ENCODE data around the gene FAAP20.
A peak's percentile ranks its signal among the peaks of the same experiment; 100 is the strongest.

The FAAP20 gene

GRCh38 chr1:2209400-2210083 lies 15.0 kb upstream of the FAAP20 start:
- Histone ChIP-seq H3K9ac (ENCODE audit: low read length) (peak overlapping the region; percentile 90), H3K4me2 (ENCODE audit: low read length, poor library complexity, severe bottlenecking) (no peak overlapping the region), H2BK12ac (ENCODE audit: low read length in 2 of 2) (peak overlapping the region in 1 of 2 experiments; percentile 10), H4K91ac (ENCODE audit: low read length) (no peak overlapping the region), H3K18ac (ENCODE audit: low read depth in 1 of 2, low read length in 2 of 2) (no peak overlapping the region), H3K14ac (ENCODE audit: low read length in 2 of 2) (no peak overlapping the region), H2BK5ac (ENCODE audit: low read depth, low read length, poor library complexity, severe bottlenecking) (no peak overlapping the region), H2BK15ac (ENCODE audit: low read depth, poor library complexity, severe bottlenecking) (no peak overlapping the region), H2AFZ (ENCODE audit: low read depth, low read length) (no peak overlapping the region), H3K27ac (ENCODE audit: low read length, poor library complexity, severe bottlenecking) (peak overlapping the region; percentile 11), H3K4me1 (ENCODE audit: control insufficient read depth, insufficient read depth, low read depth, low read length) (peaks cover 75% of the 10 kb centered on the region), H2AK5ac (ENCODE audit: low read length, severe bottlenecking) (peak overlapping the region; percentile 76), H3K23ac (ENCODE audit: low read length in 2 of 2) (no peak overlapping the region), H3K79me1 (replicated peaks; ENCODE audit: low read length, poor library complexity, severe bottlenecking) (peaks cover 6% of the 10 kb centered on the region), H3K4me3 (ENCODE audit: insufficient read depth in 1 of 2, low read depth in 1 of 2, low read length in 2 of 2) (peak overlapping the region in 1 of 2 experiments; percentile 76), H4K8ac (ENCODE audit: low read length) (no peak overlapping the region), H3K36me3 (ENCODE audit: control insufficient read depth in 1 of 2, insufficient read depth in 2 of 2, low read depth in 1 of 2, low read length in 2 of 2) (no peaks in the 10 kb centered on the region), H3K9me3 (ENCODE audit: control insufficient read depth, low read length) (no peaks in the 10 kb centered on the region), H3K27me3 (ENCODE audit: control insufficient read depth in 1 of 2, insufficient read depth in 1 of 2, low read length in 2 of 2) (no peaks in the 10 kb centered on the region), H2BK120ac (ENCODE audit: low read depth, low read length) (no peak overlapping the region), H3K4ac (ENCODE audit: low read depth in 1 of 2, low read length in 2 of 2) (no peak overlapping the region)
- no peak for DNase-seq
- WGBS, result 82% methylated on average over 18 of the region's 18 CpGs

- WGBS, result 83% methylated on average over 24 of the region's 24 CpGs
- Histone ChIP-seq H3K9me3 (ENCODE audit: control insufficient read depth, low read length) (no peaks in the 10 kb centered on the region), H2BK5ac (ENCODE audit: low read depth, low read length, poor library complexity, severe bottlenecking) (peak overlapping the region; percentile 82)
These were observed 14.0 kb upstream of the FAAP20 start for GRCh38 chr1:2208309-2209239.

GRCh38 chr1:2206813-2207487 lies 12.4 kb upstream of the FAAP20 start:
- peaks cover 6% of the 10 kb centered on the region for H3K79me1 ChIP-seq (replicated peaks; ENCODE audit: low read length, poor library complexity, severe bottlenecking)

More at GRCh38 chr1:2208309-2209239, 14.0 kb upstream of the FAAP20 start:
- peak; percentile 48 for DNase-seq
- no peaks in the 10 kb centered on the region for H3K36me3 ChIP-seq (ENCODE audit: control insufficient read depth in 1 of 2, insufficient read depth in 2 of 2, low read depth in 1 of 2, low read length in 2 of 2)
- no peak overlapping the region for H4K91ac ChIP-seq (ENCODE audit: low read length)
- peak overlapping the region in 1 of 2 experiments; percentile 20 for H3K4ac ChIP-seq (ENCODE audit: low read depth in 1 of 2, low read length in 2 of 2)
- no peak overlapping the region for H3K23ac ChIP-seq (ENCODE audit: low read length in 2 of 2)
- peak overlapping the region in 1 of 2 experiments; percentile 76 for H3K4me3 ChIP-seq (ENCODE audit: insufficient read depth in 1 of 2, low read depth in 1 of 2, low read length in 2 of 2)
- H3K27me3 ChIP-seq (ENCODE audit: control insufficient read depth in 1 of 2, insufficient read depth in 1 of 2, low read length in 2 of 2), result no peaks in the 10 kb centered on the region
- peak overlapping the region in 1 of 2 experiments; percentile 18 for H2BK12ac ChIP-seq (ENCODE audit: low read length in 2 of 2)
- H3K79me1 ChIP-seq (replicated peaks; ENCODE audit: low read length, poor library complexity, severe bottlenecking), result peaks cover 6% of the 10 kb centered on the region
- H2BK15ac ChIP-seq (ENCODE audit: low read depth, poor library complexity, severe bottlenecking), result peak overlapping the region; percentile 2
- H3K9ac ChIP-seq (ENCODE audit: low read length), result peak overlapping the region; percentile 90
- no peak overlapping the region for H2AFZ ChIP-seq (ENCODE audit: low read depth, low read length)
- H3K27ac ChIP-seq (ENCODE audit: low read length, poor library complexity, severe bottlenecking), result peak overlapping the region; percentile 86
- peak overlapping the region in 1 of 2 experiments; percentile 5 for H3K18ac ChIP-seq (ENCODE audit: low read depth in 1 of 2, low read length in 2 of 2)
- peak overlapping the region; percentile 57 for H3K4me2 ChIP-seq (ENCODE audit: low read length, poor library complexity, severe bottlenecking)
- peak overlapping the region; percentile 92 for H2AK5ac ChIP-seq (ENCODE audit: low read length, severe bottlenecking)
- H2BK120ac ChIP-seq (ENCODE audit: low read depth, low read length), result no peak overlapping the region
- peaks cover 72% of the 10 kb centered on the region for H3K4me1 ChIP-seq (ENCODE audit: control insufficient read depth, insufficient read depth, low read depth, low read length)
- peak overlapping the region in 1 of 2 experiments; percentile 12 for H3K14ac ChIP-seq (ENCODE audit: low read length in 2 of 2)
- no peak overlapping the region for H4K8ac ChIP-seq (ENCODE audit: low read length)

More at GRCh38 chr1:2206813-2207487, 12.4 kb upstream of the FAAP20 start:
- Histone ChIP-seq H2BK15ac (ENCODE audit: low read depth, poor library complexity, severe bottlenecking) (no peak overlapping the region), H3K18ac (ENCODE audit: low read depth in 1 of 2, low read length in 2 of 2) (no peak overlapping the region), H4K91ac (ENCODE audit: low read length) (peak overlapping the region; percentile 7), H2BK5ac (ENCODE audit: low read depth, low read length, poor library complexity, severe bottlenecking) (no peak overlapping the region), H3K9ac (ENCODE audit: low read length) (peak overlapping the region; percentile 90), H2AFZ (ENCODE audit: low read depth, low read length) (no peak overlapping the region), H3K9me3 (ENCODE audit: control insufficient read depth, low read length) (no peaks in the 10 kb centered on the region), H2BK12ac (ENCODE audit: low read length in 2 of 2) (peak overlapping the region in 1 of 2 experiments; percentile 54), H3K27me3 (ENCODE audit: control insufficient read depth in 1 of 2, insufficient read depth in 1 of 2, low read length in 2 of 2) (no peaks in the 10 kb centered on the region), H3K4me3 (ENCODE audit: insufficient read depth in 1 of 2, low read depth in 1 of 2, low read length in 2 of 2) (peak overlapping the region in 1 of 2 experiments; percentile 76), H3K36me3 (ENCODE audit: control insufficient read depth in 1 of 2, insufficient read depth in 2 of 2, low read depth in 1 of 2, low read length in 2 of 2) (no peaks in the 10 kb centered on the region), H3K23ac (ENCODE audit: low read length in 2 of 2) (no peak overlapping the region), H3K4me2 (ENCODE audit: low read length, poor library complexity, severe bottlenecking) (no peak overlapping the region), H2BK120ac (ENCODE audit: low read depth, low read length) (no peak overlapping the region), H2AK5ac (ENCODE audit: low read length, severe bottlenecking) (peak overlapping the region; percentile 40), H4K8ac (ENCODE audit: low read length) (no peak overlapping the region), H3K14ac (ENCODE audit: low read length in 2 of 2) (no peak overlapping the region), H3K4me1 (ENCODE audit: control insufficient read depth, insufficient read depth, low read depth, low read length) (peaks cover 56% of the 10 kb centered on the region), H3K27ac (ENCODE audit: low read length, poor library complexity, severe bottlenecking) (no peak overlapping the region), H3K4ac (ENCODE audit: low read depth in 1 of 2, low read length in 2 of 2) (peak overlapping the region in 1 of 2 experiments; percentile 13)
- no peak for DNase-seq
- WGBS, result 90% methylated on average over 16 of the region's 16 CpGs

All from mesenchymal stem cell (in vitro differentiated cells and primary cell).